ENCODE measurements around the gene TRPC1.

TRPC1 gene

DNA sequence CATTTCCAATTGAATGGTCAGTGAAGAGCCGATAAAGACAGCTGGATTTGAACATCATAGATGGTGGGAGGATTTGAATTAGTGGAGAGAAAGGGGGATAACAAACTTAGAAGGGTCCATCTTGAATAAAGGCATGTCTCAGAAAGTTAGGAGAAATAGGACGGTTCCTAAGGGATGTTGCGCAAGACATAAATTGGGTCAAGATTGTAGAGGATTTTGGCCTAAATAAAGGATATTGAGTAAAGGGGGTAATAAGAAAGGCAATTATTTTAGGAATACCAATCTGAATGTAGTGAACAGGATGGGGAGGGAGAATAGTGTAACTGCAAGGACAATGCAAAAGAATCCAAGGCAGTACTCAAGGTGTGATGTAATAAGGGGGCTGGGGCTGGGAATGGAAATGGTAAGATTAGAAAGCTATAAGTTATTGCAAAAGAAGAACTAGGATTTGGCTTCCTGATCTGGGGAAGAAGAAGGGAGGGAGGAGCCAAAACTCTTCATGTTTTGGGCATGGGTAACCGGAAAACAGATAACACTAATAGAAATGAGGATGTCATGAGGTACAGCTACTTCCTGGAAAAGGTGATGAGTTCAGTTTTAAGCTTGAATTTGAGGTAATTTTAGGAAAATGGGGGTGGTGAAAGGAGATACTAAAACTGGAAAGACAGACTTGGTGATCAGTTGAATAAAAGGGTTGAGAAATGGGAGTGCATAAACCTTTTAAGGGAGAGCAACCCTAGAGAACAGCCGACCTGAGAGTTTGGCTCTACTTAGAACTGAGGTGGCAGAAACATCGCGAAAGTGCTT is 17.3 kb upstream of the TRPC1 start:
- TF ChIP-seq CEBPB (IDR thresholded peaks at IDR 0.05) (peak; percentile 86), FOXM1 (IDR thresholded peaks at IDR 0.05; ENCODE audit: borderline replicate concordance, low read depth) (no peak)

DNA sequence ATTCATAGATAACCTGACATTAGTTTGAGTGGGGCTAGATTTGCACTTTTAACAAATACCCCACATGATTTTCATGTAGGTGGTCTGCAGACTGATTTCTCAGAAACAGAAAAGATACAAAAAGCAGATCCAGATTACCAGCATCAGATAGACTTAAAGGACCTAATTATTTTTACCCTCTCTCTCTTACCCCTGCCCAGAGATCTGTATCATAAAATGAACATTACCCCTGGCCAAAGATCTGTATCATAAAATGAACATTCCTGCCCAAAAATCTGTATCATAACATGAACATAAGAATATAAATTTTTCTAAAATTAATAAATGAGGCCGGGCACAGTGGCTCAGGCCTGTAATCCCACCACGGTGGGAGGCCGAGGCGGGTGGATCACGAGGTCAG is 14.6 kb upstream of the TRPC1 start:
- TF ChIP-seq, protein P1, sequence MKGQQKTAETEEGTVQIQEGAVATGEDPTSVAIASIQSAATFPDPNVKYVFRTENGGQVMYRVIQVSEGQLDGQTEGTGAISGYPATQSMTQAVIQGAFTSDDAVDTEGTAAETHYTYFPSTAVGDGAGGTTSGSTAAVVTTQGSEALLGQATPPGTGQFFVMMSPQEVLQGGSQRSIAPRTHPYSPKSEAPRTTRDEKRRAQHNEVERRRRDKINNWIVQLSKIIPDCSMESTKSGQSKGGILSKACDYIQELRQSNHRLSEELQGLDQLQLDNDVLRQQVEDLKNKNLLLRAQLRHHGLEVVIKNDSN (IDR thresholded peaks at IDR 0.05): no peak
- TF ChIP-seq EGR1 (IDR thresholded peaks at IDR 0.05): no peak
- TF ChIP-seq TAF1 (IDR thresholded peaks at IDR 0.05; ENCODE audit: low read depth): no peak
- TF ChIP-seq ZBTB7A (IDR thresholded peaks at IDR 0.05; ENCODE audit: low read depth): no peak
- no peak for TF ChIP-seq YY1 (IDR thresholded peaks at IDR 0.05; ENCODE audit: low read depth)
- no peak for TF ChIP-seq CEBPB (IDR thresholded peaks at IDR 0.05)
- TF ChIP-seq EP300 (IDR thresholded peaks at IDR 0.05; ENCODE audit: borderline replicate concordance): no peak
- no peak for TF ChIP-seq NFIC (IDR thresholded peaks at IDR 0.05)
- no peak for TF ChIP-seq CREB1 (IDR thresholded peaks at IDR 0.05; ENCODE audit: low read depth)
- no peak for TF ChIP-seq RAD21 (IDR thresholded peaks at IDR 0.05; ENCODE audit: low read depth)
- TF ChIP-seq, protein P2, sequence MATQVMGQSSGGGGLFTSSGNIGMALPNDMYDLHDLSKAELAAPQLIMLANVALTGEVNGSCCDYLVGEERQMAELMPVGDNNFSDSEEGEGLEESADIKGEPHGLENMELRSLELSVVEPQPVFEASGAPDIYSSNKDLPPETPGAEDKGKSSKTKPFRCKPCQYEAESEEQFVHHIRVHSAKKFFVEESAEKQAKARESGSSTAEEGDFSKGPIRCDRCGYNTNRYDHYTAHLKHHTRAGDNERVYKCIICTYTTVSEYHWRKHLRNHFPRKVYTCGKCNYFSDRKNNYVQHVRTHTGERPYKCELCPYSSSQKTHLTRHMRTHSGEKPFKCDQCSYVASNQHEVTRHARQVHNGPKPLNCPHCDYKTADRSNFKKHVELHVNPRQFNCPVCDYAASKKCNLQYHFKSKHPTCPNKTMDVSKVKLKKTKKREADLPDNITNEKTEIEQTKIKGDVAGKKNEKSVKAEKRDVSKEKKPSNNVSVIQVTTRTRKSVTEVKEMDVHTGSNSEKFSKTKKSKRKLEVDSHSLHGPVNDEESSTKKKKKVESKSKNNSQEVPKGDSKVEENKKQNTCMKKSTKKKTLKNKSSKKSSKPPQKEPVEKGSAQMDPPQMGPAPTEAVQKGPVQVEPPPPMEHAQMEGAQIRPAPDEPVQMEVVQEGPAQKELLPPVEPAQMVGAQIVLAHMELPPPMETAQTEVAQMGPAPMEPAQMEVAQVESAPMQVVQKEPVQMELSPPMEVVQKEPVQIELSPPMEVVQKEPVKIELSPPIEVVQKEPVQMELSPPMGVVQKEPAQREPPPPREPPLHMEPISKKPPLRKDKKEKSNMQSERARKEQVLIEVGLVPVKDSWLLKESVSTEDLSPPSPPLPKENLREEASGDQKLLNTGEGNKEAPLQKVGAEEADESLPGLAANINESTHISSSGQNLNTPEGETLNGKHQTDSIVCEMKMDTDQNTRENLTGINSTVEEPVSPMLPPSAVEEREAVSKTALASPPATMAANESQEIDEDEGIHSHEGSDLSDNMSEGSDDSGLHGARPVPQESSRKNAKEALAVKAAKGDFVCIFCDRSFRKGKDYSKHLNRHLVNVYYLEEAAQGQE (IDR thresholded peaks at IDR 0.05; ENCODE audit: low read depth): no peak
- TF ChIP-seq MAX (IDR thresholded peaks at IDR 0.05): no peak
- TF ChIP-seq TCF12 (IDR thresholded peaks at IDR 0.05; ENCODE audit: low read depth): no peak
- TF ChIP-seq TEAD4 (IDR thresholded peaks at IDR 0.05): no peak

GRCh38 chr3:142716102-142716501 is 7.7 kb upstream of the TRPC1 start:
- no peak for TF ChIP-seq EP300 (IDR thresholded peaks at IDR 0.05; ENCODE audit: borderline replicate concordance)
- no peak for TF ChIP-seq TCF12 (IDR thresholded peaks at IDR 0.05; ENCODE audit: low read depth)
- no peak for TF ChIP-seq ZBTB7A (IDR thresholded peaks at IDR 0.05; ENCODE audit: low read depth)
- TF ChIP-seq TAF1 (IDR thresholded peaks at IDR 0.05; ENCODE audit: low read depth): no peak
- TF ChIP-seq, protein P2 (IDR thresholded peaks at IDR 0.05; ENCODE audit: low read depth): no peak
- TF ChIP-seq, protein P1 (IDR thresholded peaks at IDR 0.05): no peak
- no peak for TF ChIP-seq TEAD4 (IDR thresholded peaks at IDR 0.05)
- TF ChIP-seq RAD21 (IDR thresholded peaks at IDR 0.05; ENCODE audit: low read depth): no peak
- TF ChIP-seq NFIC (IDR thresholded peaks at IDR 0.05): no peak
- no peak for TF ChIP-seq CEBPB (IDR thresholded peaks at IDR 0.05)
- TF ChIP-seq FOXM1 (IDR thresholded peaks at IDR 0.05; ENCODE audit: borderline replicate concordance, low read depth): no peak
- no peak for TF ChIP-seq YY1 (IDR thresholded peaks at IDR 0.05; ENCODE audit: low read depth)
- TF ChIP-seq CREB1 (IDR thresholded peaks at IDR 0.05; ENCODE audit: low read depth): no peak
- TF ChIP-seq MAX (IDR thresholded peaks at IDR 0.05): no peak
- TF ChIP-seq EGR1 (IDR thresholded peaks at IDR 0.05): no peak

GRCh38 chr3:142723665-142723967 is 218 bp upstream of the TRPC1 start:
- no peak for TF ChIP-seq TEAD4 (IDR thresholded peaks at IDR 0.05)
- no peak for TF ChIP-seq ZBTB7A (IDR thresholded peaks at IDR 0.05; ENCODE audit: low read depth)
- no peak for TF ChIP-seq CEBPB (IDR thresholded peaks at IDR 0.05)
- TF ChIP-seq MAX (IDR thresholded peaks at IDR 0.05): no peak
- TF ChIP-seq EP300 (IDR thresholded peaks at IDR 0.05; ENCODE audit: borderline replicate concordance): no peak
- TF ChIP-seq, protein P2 (IDR thresholded peaks at IDR 0.05; ENCODE audit: low read depth): no peak
- TF ChIP-seq YY1 (IDR thresholded peaks at IDR 0.05; ENCODE audit: low read depth): no peak
- TF ChIP-seq FOXM1 (IDR thresholded peaks at IDR 0.05; ENCODE audit: borderline replicate concordance, low read depth): no peak
- no peak for TF ChIP-seq NFIC (IDR thresholded peaks at IDR 0.05)

Measured in Ishikawa (cell line).